ENCODE data around the gene INHBB. TPM values are rescaled to one million over a fixed set of nuclear protein-coding genes. Genes with fewer than 3 reads are reported as not detected.
A peak's percentile ranks its signal among the peaks of the same experiment; 100 is the strongest.

Gene INHBB
- total RNA-seq, 1 donor from 2014 or later: 0.62 TPM

GRCh38 chr2:120312860-120313694 is 32.9 kb upstream of the INHBB start:
- Mint-ChIP-seq H3K36me3 (ENCODE audit: unreplicated experiment) (no peaks in the 10 kb centered on the region), H3K27ac (ENCODE audit: unreplicated experiment) (no peak overlapping the region), H3K27me3 (ENCODE audit: unreplicated experiment) (peaks cover 18% of the 10 kb centered on the region), H3K9me3 (ENCODE audit: unreplicated experiment) (no peaks in the 10 kb centered on the region), H3K4me3 (ENCODE audit: unreplicated experiment) (peak overlapping the region; percentile 69), H3K4me1 (ENCODE audit: unreplicated experiment) (peaks cover 8% of the 10 kb centered on the region)
- TF ChIP-seq CTCF (IDR thresholded peaks at IDR 0.05): peak; percentile 90
- DNase-seq (ENCODE audit: extremely low spot score, unreplicated experiment): no peak

GRCh38 chr2:120313695-120314615 is 32.0 kb upstream of the INHBB start:
- Mint-ChIP-seq H3K9me3 (ENCODE audit: unreplicated experiment) (no peaks in the 10 kb centered on the region), H3K27ac (ENCODE audit: unreplicated experiment) (no peak overlapping the region), H3K27me3 (ENCODE audit: unreplicated experiment) (peaks cover 22% of the 10 kb centered on the region), H3K4me1 (ENCODE audit: unreplicated experiment) (peaks cover 10% of the 10 kb centered on the region), H3K36me3 (ENCODE audit: unreplicated experiment) (no peaks in the 10 kb centered on the region), H3K4me3 (ENCODE audit: unreplicated experiment) (peak overlapping the region; percentile 69)
- no peak for DNase-seq (ENCODE audit: extremely low spot score, unreplicated experiment)
- no peak for TF ChIP-seq CTCF (IDR thresholded peaks at IDR 0.05)

- no peak for TF ChIP-seq CTCF (IDR thresholded peaks at IDR 0.05)
- DNase-seq (ENCODE audit: extremely low spot score, unreplicated experiment): no peak
- Mint-ChIP-seq H3K36me3 (ENCODE audit: unreplicated experiment) (no peaks in the 10 kb centered on the region), H3K4me3 (ENCODE audit: unreplicated experiment) (no peak overlapping the region), H3K27me3 (ENCODE audit: unreplicated experiment) (peaks cover 23% of the 10 kb centered on the region), H3K4me1 (ENCODE audit: unreplicated experiment) (peaks cover 11% of the 10 kb centered on the region), H3K9me3 (ENCODE audit: unreplicated experiment) (no peaks in the 10 kb centered on the region), H3K27ac (ENCODE audit: unreplicated experiment) (no peak overlapping the region)
Observed at GRCh38 chr2:120314690-120315366, 31.1 kb upstream of the INHBB start.

GRCh38 chr2:120315367-120316033 is 30.4 kb upstream of the INHBB start:
- Mint-ChIP-seq H3K27me3 (ENCODE audit: unreplicated experiment) (peaks cover 24% of the 10 kb centered on the region), H3K27ac (ENCODE audit: unreplicated experiment) (no peak overlapping the region), H3K4me1 (ENCODE audit: unreplicated experiment) (peaks cover 11% of the 10 kb centered on the region), H3K9me3 (ENCODE audit: unreplicated experiment) (no peaks in the 10 kb centered on the region), H3K4me3 (ENCODE audit: unreplicated experiment) (no peak overlapping the region), H3K36me3 (ENCODE audit: unreplicated experiment) (no peaks in the 10 kb centered on the region)
- no peak for TF ChIP-seq CTCF (IDR thresholded peaks at IDR 0.05)
- DNase-seq (ENCODE audit: extremely low spot score, unreplicated experiment): no peak

All from osteocyte (in vitro differentiated cells).